ENCODE measurements around the gene PPT1.

Gene PPT1

DNA sequence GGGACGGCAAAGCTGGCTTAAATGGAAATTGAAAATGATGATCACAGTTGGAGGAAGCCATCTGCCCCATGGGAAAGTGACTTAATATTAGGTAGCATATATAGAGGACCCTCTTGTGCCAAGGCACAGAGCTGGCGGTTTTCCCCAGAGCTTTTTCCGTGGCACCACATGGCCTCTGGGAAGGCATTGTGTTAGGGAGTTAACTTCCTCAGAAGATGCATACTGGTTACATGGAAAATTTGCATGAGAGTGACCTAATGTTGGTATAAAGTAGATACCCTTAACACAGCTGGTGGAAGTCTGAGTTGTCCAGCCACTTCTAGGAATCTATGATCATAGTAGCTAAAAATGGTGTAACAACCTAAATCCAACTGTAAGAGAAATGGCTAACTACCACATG lies 29.2 kb downstream of the PPT1 start:
- TF ChIP-seq, protein P1, sequence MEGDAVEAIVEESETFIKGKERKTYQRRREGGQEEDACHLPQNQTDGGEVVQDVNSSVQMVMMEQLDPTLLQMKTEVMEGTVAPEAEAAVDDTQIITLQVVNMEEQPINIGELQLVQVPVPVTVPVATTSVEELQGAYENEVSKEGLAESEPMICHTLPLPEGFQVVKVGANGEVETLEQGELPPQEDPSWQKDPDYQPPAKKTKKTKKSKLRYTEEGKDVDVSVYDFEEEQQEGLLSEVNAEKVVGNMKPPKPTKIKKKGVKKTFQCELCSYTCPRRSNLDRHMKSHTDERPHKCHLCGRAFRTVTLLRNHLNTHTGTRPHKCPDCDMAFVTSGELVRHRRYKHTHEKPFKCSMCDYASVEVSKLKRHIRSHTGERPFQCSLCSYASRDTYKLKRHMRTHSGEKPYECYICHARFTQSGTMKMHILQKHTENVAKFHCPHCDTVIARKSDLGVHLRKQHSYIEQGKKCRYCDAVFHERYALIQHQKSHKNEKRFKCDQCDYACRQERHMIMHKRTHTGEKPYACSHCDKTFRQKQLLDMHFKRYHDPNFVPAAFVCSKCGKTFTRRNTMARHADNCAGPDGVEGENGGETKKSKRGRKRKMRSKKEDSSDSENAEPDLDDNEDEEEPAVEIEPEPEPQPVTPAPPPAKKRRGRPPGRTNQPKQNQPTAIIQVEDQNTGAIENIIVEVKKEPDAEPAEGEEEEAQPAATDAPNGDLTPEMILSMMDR (IDR thresholded peaks at IDR 0.05; ENCODE audit: control insufficient read depth, insufficient read depth, low read depth, low read length, missing control alignments): no peak
- no peak for DNase-seq (ENCODE audit: low read depth)
- no peak overlapping the region for H3K4me3 ChIP-seq (ENCODE audit: control insufficient read depth, low read depth, low read length)

DNA sequence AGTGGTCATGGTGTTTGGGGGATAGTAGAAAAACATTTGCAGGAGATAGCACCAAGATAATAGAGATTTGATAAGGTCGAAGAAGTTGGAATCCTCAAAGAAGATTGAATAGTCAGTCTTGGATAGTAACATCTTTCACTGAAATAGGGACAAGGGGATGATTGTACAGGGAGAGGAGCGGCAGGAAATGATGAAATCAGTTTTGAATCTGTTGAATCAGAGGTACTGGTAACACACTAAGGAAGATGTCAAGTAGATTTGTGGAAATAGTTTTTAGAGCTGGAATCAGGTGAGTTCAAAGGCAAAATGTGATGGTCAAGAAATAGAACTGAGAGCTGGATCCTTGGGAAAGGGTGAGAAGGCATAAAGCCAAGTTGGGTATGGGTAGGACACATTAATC lies 30.0 kb downstream of the PPT1 start:
- no peak overlapping the region for H3K4me3 ChIP-seq (ENCODE audit: control insufficient read depth, low read depth, low read length)
- DNase-seq (ENCODE audit: low read depth): no peak
- TF ChIP-seq, protein P1 (IDR thresholded peaks at IDR 0.05; ENCODE audit: control insufficient read depth, insufficient read depth, low read depth, low read length, missing control alignments): no peak

DNA sequence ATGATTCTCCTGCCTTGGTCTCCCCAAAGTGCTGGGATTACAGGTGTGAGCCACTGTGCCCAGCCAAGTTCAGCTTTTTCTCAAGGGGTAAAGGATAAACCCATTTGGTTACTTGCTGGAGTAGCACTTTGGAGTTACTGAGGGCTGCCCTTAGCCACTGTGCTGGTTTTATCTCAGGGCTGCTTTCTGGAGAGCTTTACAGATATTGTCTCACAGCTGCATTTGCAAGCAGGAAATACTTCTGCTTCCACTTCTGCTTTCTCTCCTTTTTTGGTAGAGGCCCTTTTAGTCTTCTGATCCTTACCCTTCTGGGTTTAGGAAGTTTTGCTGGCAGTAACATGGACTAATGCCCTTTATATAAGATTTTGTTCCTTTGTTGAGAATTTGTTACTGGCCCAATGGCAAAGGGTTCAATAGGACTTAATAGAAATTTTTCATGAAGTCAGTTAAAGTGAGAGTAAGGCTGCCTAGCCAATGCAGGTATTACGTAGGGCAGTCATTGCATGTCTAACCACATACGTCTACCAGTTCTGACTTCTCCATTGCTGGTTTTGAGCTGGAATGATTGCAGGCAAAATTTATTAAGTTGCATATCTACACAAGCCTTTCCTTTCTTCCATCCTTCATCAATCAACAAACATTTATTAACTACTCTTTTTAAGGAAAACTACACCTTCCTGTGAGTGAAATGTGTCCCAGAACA lies 32.1 kb downstream of the PPT1 start:
- H3K4me3 ChIP-seq (ENCODE audit: control insufficient read depth, low read depth, low read length): no peak overlapping the region
- DNase-seq (ENCODE audit: low read depth): no peak
- TF ChIP-seq, protein P1 (IDR thresholded peaks at IDR 0.05; ENCODE audit: control insufficient read depth, insufficient read depth, low read depth, low read length, missing control alignments): no peak

DNA sequence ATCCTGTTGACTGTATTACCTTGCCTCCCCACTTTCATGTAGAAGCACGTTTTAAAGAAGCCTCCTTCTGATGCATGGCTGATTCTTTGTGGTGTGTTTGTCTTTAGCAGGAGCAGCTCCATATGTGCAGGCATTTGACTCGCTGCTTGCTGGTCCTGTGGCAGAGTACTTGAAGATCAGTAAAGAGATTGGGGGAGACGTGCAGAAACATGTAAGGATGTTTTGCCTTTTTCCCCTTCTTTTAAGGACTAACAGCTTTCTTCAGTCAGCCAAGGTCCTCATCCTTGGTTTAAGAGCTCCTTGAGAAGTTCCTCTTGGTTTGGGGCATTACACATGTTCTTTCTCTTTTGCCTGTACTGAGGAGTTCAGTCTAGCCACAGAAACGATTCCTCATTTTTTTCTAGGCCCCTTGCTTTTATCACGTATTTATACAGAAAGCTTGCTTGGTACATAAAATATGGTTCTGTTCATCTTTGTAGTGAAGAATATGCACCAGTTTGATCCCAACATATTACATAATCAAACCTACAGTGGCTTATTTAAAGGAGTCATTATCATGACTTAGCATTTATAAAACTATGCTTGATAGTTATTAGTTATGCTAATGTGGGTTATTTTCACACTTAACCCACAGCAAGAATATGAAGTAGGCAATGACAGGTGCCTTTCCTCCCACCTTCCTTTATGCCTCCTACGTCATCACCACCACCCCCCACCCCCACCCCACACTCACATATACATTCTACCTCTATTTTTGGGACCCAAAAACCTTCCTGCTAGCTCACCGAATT lies 36.9 kb downstream of the PPT1 start:
- TF ChIP-seq, protein P1 (IDR thresholded peaks at IDR 0.05; ENCODE audit: control insufficient read depth, insufficient read depth, low read depth, low read length, missing control alignments): no peak
- no peak for DNase-seq (ENCODE audit: low read depth)

DNA sequence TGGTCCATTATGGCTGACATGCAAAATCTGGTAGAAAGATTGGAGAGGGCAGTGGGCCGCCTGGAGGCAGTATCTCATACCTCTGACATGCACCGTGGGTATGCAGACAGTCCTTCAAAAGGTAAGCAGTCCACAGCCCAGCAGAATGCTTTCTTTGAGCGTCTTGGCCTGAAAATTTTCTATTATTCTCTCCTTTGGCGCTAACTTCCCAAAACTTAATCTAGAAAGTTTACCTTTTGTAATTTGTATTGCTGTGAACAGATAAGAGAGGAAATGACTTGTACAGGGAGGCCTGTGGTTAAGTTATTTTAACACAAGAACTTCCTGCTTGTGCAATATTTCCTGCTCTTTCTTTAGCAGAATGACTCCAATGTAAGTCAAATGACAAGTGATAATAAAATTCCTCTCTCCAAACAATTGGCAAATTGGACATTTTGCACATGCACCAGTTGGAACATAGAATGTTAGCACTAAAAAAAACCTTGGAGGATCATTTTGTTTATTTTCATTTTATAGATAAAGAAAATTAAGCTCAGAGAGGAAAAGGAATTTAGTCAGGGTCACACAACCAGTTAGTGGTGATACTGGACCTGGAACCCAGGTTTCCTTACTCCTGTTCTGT lies 37.6 kb downstream of the PPT1 start:
- no peak overlapping the region for H3K4me3 ChIP-seq (ENCODE audit: control insufficient read depth, low read depth, low read length)
- TF ChIP-seq, protein P1 (IDR thresholded peaks at IDR 0.05; ENCODE audit: control insufficient read depth, insufficient read depth, low read depth, low read length, missing control alignments): no peak
- no peak for DNase-seq (ENCODE audit: low read depth)

More for the DNA sequence above, 36.9 kb downstream of the PPT1 start:
- H3K4me3 ChIP-seq (ENCODE audit: control insufficient read depth, low read depth, low read length): no peak overlapping the region

DNA sequence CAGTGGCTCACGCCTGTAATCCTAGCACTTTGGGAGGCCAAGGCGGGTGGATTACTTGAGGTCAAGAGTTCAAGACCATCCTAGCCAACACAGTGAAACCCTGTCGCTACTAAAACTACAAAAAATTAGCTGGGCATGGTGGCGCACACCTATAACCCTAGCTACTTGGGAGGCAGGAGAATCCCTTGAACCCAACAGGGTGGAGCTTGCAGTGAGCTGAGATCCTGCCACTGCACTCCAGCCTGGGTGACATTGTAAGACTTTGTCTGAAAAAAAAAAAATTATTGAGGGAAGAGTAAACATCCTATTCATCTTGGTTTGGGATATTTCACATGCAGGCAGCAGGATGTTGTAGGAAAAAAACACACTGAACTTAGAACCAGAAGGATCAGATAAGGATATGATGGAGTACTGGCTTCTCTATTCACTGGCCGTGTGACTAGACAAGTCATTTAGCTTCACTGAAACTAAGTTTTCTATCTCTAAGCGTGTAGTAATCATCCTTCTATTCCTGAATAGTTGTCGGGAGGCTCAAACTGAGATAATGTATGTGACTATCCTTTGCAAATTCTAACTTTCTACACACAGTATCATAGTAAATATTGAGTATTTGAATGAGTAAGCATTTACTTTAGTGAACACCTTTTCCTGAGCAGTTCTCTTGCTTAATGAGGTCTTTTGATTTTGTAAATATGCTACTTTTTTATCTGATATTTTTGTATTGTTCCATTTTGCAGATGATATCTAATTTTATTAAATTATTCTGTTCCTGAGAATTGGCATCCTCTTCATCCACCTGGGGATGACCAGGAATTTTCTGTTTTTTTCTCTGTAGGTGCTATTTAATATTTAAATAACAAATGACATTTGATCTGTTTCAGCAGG lies 38.4 kb downstream of the PPT1 start:
- TF ChIP-seq, protein P1 (IDR thresholded peaks at IDR 0.05; ENCODE audit: control insufficient read depth, insufficient read depth, low read depth, low read length, missing control alignments): no peak
- no peak overlapping the region for H3K4me3 ChIP-seq (ENCODE audit: control insufficient read depth, low read depth, low read length)
- DNase-seq (ENCODE audit: low read depth): no peak

All from AG09309 (cell line).